Smooth muscle cell (in vitro differentiated cells): ENCODE data around the gene IL1RAPL2. TPM values are rescaled to one million over a fixed set of nuclear protein-coding genes. Genes with fewer than 3 reads are reported as not detected.

Experiments used
- DNase-seq: peaks from one replicate; lab custom pipeline; 2025; ENCODE audit not compliant: unreplicated experiment; lab: John Stamatoyannopoulos, UW
- H2AFZ ChIP-seq: fragments of 200-600 bp; sonication (generic); 2 replicates; pipeline ENCODE4 v1.6.0; 2016; ENCODE audit warnings: antibody characterized with exemption, low read depth, mild to moderate bottlenecking
- H3F3A ChIP-seq: fragments of 200-600 bp; sonication (generic); 2 replicates; pipeline ENCODE4 v1.6.0; 2017; ENCODE audit warnings: antibody characterized with exemption, low read depth
- H3K27ac ChIP-seq: fragments of 200-600 bp; sonication (generic); 2 replicates; pipeline ENCODE4 v1.5.1; 2016; ENCODE audit warnings: low read depth, mild to moderate bottlenecking
- H3K27me3 ChIP-seq: fragments of 200-600 bp; sonication (generic); 2 replicates; pipeline ENCODE4 v1.6.1; 2016; ENCODE audit warnings: low read depth, mild to moderate bottlenecking
- H3K36me3 ChIP-seq: fragments of 200-600 bp; sonication (generic); 2 replicates; pipeline ENCODE4 v1.5.1; 2016; ENCODE audit warnings: low read depth
- H3K4me1 ChIP-seq: fragments of 200-600 bp; sonication (generic); 2 replicates; pipeline ENCODE4 v1.5.1; 2016; ENCODE audit warnings: low read depth
- H3K4me2 ChIP-seq: fragments of 200-600 bp; sonication (generic); 2 replicates; pipeline ENCODE4 v1.6.0; 2016; ENCODE audit warnings: mild to moderate bottlenecking
- H3K4me3 ChIP-seq: fragments of 200-600 bp; sonication (generic); 2 replicates; pipeline ENCODE4 v1.5.1; 2016; ENCODE audit warnings: mild to moderate bottlenecking
- H3K79me2 ChIP-seq: fragments of 200-600 bp; sonication (generic); 2 replicates; pipeline ENCODE4 v1.6.0; 2016; ENCODE audit warnings: low read depth, mild to moderate bottlenecking
- H3K9ac ChIP-seq: fragments of 200-600 bp; sonication (generic); 2 replicates; pipeline ENCODE4 v1.6.0; 2016; ENCODE audit warnings: low read depth
- H3K9me3 ChIP-seq: fragments of 200-600 bp; sonication (generic); replicated peaks from 2 replicates; pipeline ENCODE4 v1.5.1; 2016; ENCODE audit warnings: low read depth
- H4K20me1 ChIP-seq: fragments of 200-600 bp; sonication (generic); 2 replicates; pipeline ENCODE4 v1.6.0; 2016; ENCODE audit warnings: low read depth
- WGBS: methylation state at CpG from one replicate; pipeline ENCODE4 v1.1.7; 2016; ENCODE audit warnings: low lambda C conversion rate; 5-methylcytosine and 5-hydroxymethylcytosine counted together
- polyA plus RNA-seq: library from polyadenylated mRNA; unstranded; fragments of >200 nt; fragmentation: Nextera tagmentation; extraction: Ambion mirVana; gene quantifications from 2 replicates; pipeline ENCODE4 v1.2.1, GENCODE V29; 2016
- total RNA-seq: library from RNA; depleted of rRNA; stranded (reverse); fragments of >200 nt; gene quantifications from 2 replicates; pipeline ENCODE4 v1.2.3, GENCODE V29; 2014
- TF ChIP-seq, protein P1 (sequence below): fragments of 200-600 bp; sonication (generic); IDR thresholded peaks from 2 replicates; pipeline ENCODE4 v1.5.1; 2017; ENCODE audit warnings: borderline replicate concordance, mild to moderate bottlenecking, antibody characterized with exemption; ENCODE audit not compliant: insufficient read depth, poor library complexity, severe bottlenecking

Gene IL1RAPL2
- total and polyA plus RNA-seq, 2 experiments from 2014 or later: not detected

DNA sequence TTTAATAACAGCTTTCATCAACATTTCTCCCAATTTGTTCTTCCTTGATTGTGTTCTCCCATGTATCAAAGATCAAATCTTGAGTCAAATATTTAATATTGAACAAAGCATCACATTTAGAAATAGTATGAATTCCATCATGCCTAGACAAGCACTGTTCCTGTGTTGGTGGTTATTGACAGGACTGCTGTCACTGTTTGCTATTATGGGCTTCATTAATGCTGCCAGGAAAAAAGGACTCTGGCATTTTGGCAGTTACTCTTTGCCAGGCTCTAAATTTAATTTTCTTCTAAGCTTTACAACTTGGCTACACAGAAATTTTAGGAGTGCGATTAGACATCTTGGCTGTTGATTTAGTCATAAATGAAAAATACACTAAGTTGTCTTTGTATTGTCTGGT, 960.4 kb downstream of the IL1RAPL2 start:
- no peaks in the 10 kb centered on the region for H3K79me2 ChIP-seq
- H4K20me1 ChIP-seq: no peaks in the 10 kb centered on the region
- no peak overlapping the region for H3K27ac ChIP-seq
- WGBS: 97% methylated on average over 1 of the region's 1 CpG
- TF ChIP-seq, protein P1, sequence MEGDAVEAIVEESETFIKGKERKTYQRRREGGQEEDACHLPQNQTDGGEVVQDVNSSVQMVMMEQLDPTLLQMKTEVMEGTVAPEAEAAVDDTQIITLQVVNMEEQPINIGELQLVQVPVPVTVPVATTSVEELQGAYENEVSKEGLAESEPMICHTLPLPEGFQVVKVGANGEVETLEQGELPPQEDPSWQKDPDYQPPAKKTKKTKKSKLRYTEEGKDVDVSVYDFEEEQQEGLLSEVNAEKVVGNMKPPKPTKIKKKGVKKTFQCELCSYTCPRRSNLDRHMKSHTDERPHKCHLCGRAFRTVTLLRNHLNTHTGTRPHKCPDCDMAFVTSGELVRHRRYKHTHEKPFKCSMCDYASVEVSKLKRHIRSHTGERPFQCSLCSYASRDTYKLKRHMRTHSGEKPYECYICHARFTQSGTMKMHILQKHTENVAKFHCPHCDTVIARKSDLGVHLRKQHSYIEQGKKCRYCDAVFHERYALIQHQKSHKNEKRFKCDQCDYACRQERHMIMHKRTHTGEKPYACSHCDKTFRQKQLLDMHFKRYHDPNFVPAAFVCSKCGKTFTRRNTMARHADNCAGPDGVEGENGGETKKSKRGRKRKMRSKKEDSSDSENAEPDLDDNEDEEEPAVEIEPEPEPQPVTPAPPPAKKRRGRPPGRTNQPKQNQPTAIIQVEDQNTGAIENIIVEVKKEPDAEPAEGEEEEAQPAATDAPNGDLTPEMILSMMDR: no peak
- no peak for DNase-seq
- H3F3A ChIP-seq: no peaks in the 10 kb centered on the region
- no peaks in the 10 kb centered on the region for H3K9me3 ChIP-seq
- H2AFZ ChIP-seq: no peak overlapping the region
- no peak overlapping the region for H3K9ac ChIP-seq
- H3K4me2 ChIP-seq: no peak overlapping the region
- no peaks in the 10 kb centered on the region for H3K36me3 ChIP-seq
- no peaks in the 10 kb centered on the region for H3K27me3 ChIP-seq
- H3K4me3 ChIP-seq: no peak overlapping the region
- no peaks in the 10 kb centered on the region for H3K4me1 ChIP-seq

DNA sequence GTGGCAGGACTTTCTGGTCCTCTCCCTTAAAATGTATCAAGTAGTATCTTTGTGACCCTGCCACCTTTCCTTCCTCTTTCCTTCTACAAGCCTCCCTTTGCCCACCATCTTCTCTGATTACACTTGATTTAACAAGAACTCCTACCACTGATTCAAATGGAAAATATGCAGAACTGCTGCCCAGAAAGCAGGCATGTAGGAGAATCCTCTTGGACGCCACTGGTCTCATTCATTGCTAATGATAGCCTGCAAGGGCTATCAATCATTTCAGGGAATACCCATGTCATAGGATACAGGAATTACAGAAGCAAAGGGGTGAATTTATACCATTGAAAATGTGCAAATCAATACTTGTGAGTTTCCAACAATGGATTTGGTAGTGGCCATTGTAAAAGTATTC, 961.8 kb downstream of the IL1RAPL2 start:
- no peak overlapping the region for H3K9ac ChIP-seq
- no peaks in the 10 kb centered on the region for H3K9me3 ChIP-seq
- H3F3A ChIP-seq: no peaks in the 10 kb centered on the region
- WGBS: 36% methylated on average over 1 of the region's 1 CpG
- no peaks in the 10 kb centered on the region for H3K4me1 ChIP-seq
- no peak overlapping the region for H3K4me3 ChIP-seq
- H3K4me2 ChIP-seq: no peak overlapping the region
- H3K36me3 ChIP-seq: no peaks in the 10 kb centered on the region
- no peak overlapping the region for H3K27ac ChIP-seq
- H4K20me1 ChIP-seq: no peaks in the 10 kb centered on the region
- H3K27me3 ChIP-seq: no peaks in the 10 kb centered on the region
- TF ChIP-seq, protein P1: no peak
- no peaks in the 10 kb centered on the region for H3K79me2 ChIP-seq
- no peak overlapping the region for H2AFZ ChIP-seq
- no peak for DNase-seq

DNA sequence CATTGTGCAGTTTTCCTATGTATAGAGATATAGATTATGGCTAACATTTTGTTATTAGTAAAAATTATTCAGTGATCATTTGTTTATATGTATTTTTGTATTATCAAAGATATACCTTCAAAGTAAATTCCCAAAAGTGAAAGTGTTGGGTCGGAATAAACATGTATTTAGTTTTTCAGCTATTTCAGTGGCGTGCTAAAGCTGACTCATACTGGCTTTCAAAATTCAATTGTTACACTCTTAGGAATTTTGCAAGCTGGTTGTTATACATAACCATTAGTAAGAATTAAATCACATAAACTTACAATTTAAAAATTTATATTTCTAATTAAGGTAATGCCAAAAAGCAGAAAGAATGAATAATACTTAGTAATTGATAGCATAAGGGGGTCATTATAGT, 968.0 kb downstream of the IL1RAPL2 start:
- Histone ChIP-seq H2AFZ (no peak overlapping the region), H3K9ac (no peak overlapping the region), H3K27me3 (no peaks in the 10 kb centered on the region), H3K36me3 (no peaks in the 10 kb centered on the region), H3K4me2 (no peak overlapping the region), H3K27ac (no peak overlapping the region), H3K4me3 (no peak overlapping the region), H3K9me3 (no peaks in the 10 kb centered on the region), H3F3A (no peaks in the 10 kb centered on the region), H4K20me1 (no peaks in the 10 kb centered on the region), H3K79me2 (no peaks in the 10 kb centered on the region), H3K4me1 (no peaks in the 10 kb centered on the region)
- WGBS: 70% methylated on average over 2 of the region's 2 CpGs
- TF ChIP-seq, protein P1: no peak
- no peak for DNase-seq

DNA sequence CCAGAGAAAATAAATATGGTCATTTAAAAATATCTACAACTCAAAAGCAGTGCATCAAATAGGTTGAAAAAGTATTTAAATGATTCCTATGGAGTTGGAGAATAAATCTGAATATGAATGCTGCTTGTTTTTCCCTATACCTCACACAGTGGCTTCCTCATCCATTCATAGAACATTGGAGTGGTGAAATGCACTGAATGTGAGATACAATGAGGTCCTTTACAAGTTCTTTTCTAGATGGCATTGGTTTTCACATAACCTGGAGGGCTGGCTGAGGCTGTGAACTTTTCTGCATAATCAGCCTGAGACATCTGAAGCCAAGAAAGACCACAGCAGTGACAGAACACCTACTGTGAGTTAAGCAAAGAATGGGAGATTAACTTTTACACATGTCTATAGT, 977.3 kb downstream of the IL1RAPL2 start:
- Histone ChIP-seq H3K79me2 (no peaks in the 10 kb centered on the region), H3K4me1 (no peaks in the 10 kb centered on the region), H3K27me3 (no peaks in the 10 kb centered on the region), H3F3A (no peaks in the 10 kb centered on the region), H3K4me2 (no peak overlapping the region), H3K27ac (no peak overlapping the region), H3K9ac (no peak overlapping the region), H2AFZ (no peak overlapping the region), H3K9me3 (no peaks in the 10 kb centered on the region), H3K4me3 (no peak overlapping the region), H4K20me1 (no peaks in the 10 kb centered on the region), H3K36me3 (no peaks in the 10 kb centered on the region)
- TF ChIP-seq, protein P1: no peak
- DNase-seq: no peak
